ENCODE data around the gene KRTAP29-1. TPM values are rescaled to one million over a fixed set of nuclear protein-coding genes. Genes with fewer than 3 reads are reported as not detected.

The KRTAP29-1 gene
- polyA plus RNA-seq, 1 donor = not detected

Other genes starting within 250 kb of the KRTAP29-1 start
- not detected for gene KRTAP2-2, start 247.6 kb downstream of the KRTAP29-1 start, polyA plus RNA-seq (ENCODE audit: insufficient read length)
- gene KRTAP2-3, start 242.7 kb downstream of the KRTAP29-1 start, polyA plus RNA-seq (ENCODE audit: insufficient read length) = not detected
- not detected for gene KRTAP2-4, start 237.0 kb downstream of the KRTAP29-1 start, polyA plus RNA-seq (ENCODE audit: insufficient read length)
- gene KRTAP4-7, start 218.7 kb downstream of the KRTAP29-1 start, polyA plus RNA-seq (ENCODE audit: insufficient read length) = not detected
- gene KRTAP4-8, start 204.7 kb downstream of the KRTAP29-1 start, polyA plus RNA-seq (ENCODE audit: insufficient read length) = not detected
- not detected for gene KRTAP4-16, start 200.6 kb downstream of the KRTAP29-1 start, polyA plus RNA-seq (ENCODE audit: insufficient read length)
- gene KRTAP4-9, start 197.5 kb downstream of the KRTAP29-1 start, polyA plus RNA-seq (ENCODE audit: insufficient read length) = not detected
- not detected for gene KRTAP4-11, start 184.5 kb downstream of the KRTAP29-1 start, polyA plus RNA-seq (ENCODE audit: insufficient read length)
- gene KRTAP4-12, start 178.7 kb downstream of the KRTAP29-1 start, polyA plus RNA-seq (ENCODE audit: insufficient read length) = not detected
- gene KRTAP4-6, start 162.3 kb downstream of the KRTAP29-1 start, polyA plus RNA-seq (ENCODE audit: insufficient read length) = not detected
- gene KRTAP4-5, start 153.0 kb downstream of the KRTAP29-1 start, polyA plus RNA-seq (ENCODE audit: insufficient read length) = not detected
- gene KRTAP4-4, start 142.1 kb downstream of the KRTAP29-1 start, polyA plus RNA-seq (ENCODE audit: insufficient read length) = not detected
- not detected for gene KRTAP4-3, start 134.6 kb downstream of the KRTAP29-1 start, polyA plus RNA-seq (ENCODE audit: insufficient read length)
- gene KRTAP4-2, start 124.6 kb downstream of the KRTAP29-1 start, polyA plus RNA-seq (ENCODE audit: insufficient read length) = not detected
- gene KRTAP4-1, start 117.9 kb downstream of the KRTAP29-1 start, polyA plus RNA-seq (ENCODE audit: insufficient read length) = not detected
- gene KRTAP9-1, start 113.0 kb downstream of the KRTAP29-1 start, polyA plus RNA-seq (ENCODE audit: insufficient read length) = not detected
- not detected for gene KRTAP9-2, start 76.2 kb downstream of the KRTAP29-1 start, polyA plus RNA-seq (ENCODE audit: insufficient read length)
- gene KRTAP9-3, start 70.4 kb downstream of the KRTAP29-1 start, polyA plus RNA-seq (ENCODE audit: insufficient read length) = not detected
- gene KRTAP9-8, start 64.9 kb downstream of the KRTAP29-1 start, polyA plus RNA-seq (ENCODE audit: insufficient read length) = not detected
- not detected for gene KRTAP9-4, start 53.2 kb downstream of the KRTAP29-1 start, polyA plus RNA-seq (ENCODE audit: insufficient read length)
- not detected for gene KRTAP9-9, start 47.5 kb downstream of the KRTAP29-1 start, polyA plus RNA-seq (ENCODE audit: insufficient read length)
- 0.30 TPM for gene KRTAP9-6, start 37.5 kb downstream of the KRTAP29-1 start, polyA plus RNA-seq (ENCODE audit: insufficient read length)
- not detected for gene KRTAP9-7, start 27.2 kb downstream of the KRTAP29-1 start, polyA plus RNA-seq (ENCODE audit: insufficient read length)
- gene KRTAP16-1, start 6.5 kb upstream of the KRTAP29-1 start, polyA plus RNA-seq (ENCODE audit: insufficient read length) = not detected
- gene KRTAP17-1, start 12.9 kb upstream of the KRTAP29-1 start, polyA plus RNA-seq (ENCODE audit: insufficient read length) = not detected
- gene KRT33A, start 48.0 kb upstream of the KRTAP29-1 start, polyA plus RNA-seq (ENCODE audit: insufficient read length) = not detected
- not detected for gene KRT33B, start 67.0 kb upstream of the KRTAP29-1 start, polyA plus RNA-seq (ENCODE audit: insufficient read length)
- gene KRT34, start 79.5 kb upstream of the KRTAP29-1 start, polyA plus RNA-seq (ENCODE audit: insufficient read length) = not detected
- gene KRT31, start 94.8 kb upstream of the KRTAP29-1 start, polyA plus RNA-seq (ENCODE audit: insufficient read length) = 2.3 TPM
- not detected for gene KRT37, start 121.7 kb upstream of the KRTAP29-1 start, polyA plus RNA-seq (ENCODE audit: insufficient read length)
- gene KRT38, start 138.1 kb upstream of the KRTAP29-1 start, polyA plus RNA-seq (ENCODE audit: insufficient read length) = not detected
- not detected for gene KRT32, start 164.5 kb upstream of the KRTAP29-1 start, polyA plus RNA-seq (ENCODE audit: insufficient read length)
- not detected for gene KRT35, start 178.3 kb upstream of the KRTAP29-1 start, polyA plus RNA-seq (ENCODE audit: insufficient read length)
- not detected for gene KRT36, start 187.1 kb upstream of the KRTAP29-1 start, polyA plus RNA-seq (ENCODE audit: insufficient read length)
- gene KRT13, start 202.8 kb upstream of the KRTAP29-1 start, polyA plus RNA-seq (ENCODE audit: insufficient read length) = 1.9 TPM
- 3.2 TPM for gene KRT15, start 216.0 kb upstream of the KRTAP29-1 start, polyA plus RNA-seq (ENCODE audit: insufficient read length)
- 1.2 TPM for gene KRT19, start 225.5 kb upstream of the KRTAP29-1 start, polyA plus RNA-seq (ENCODE audit: insufficient read length)

Data from hindlimb muscle (tissue), 1 donor.